Gastrocnemius medialis (tissue), 4 donors: ENCODE results near the gene C17orf114. TPM values are rescaled to one million over a fixed set of nuclear protein-coding genes. Genes with fewer than 3 reads are reported as not detected.

Source experiments
- total RNA-seq, 4 donors: library from RNA; depleted of rRNA; stranded (reverse); fragments of >200 nt; gene quantifications; one replicate each; pipeline versions ENCODE4 v1.1.0 to v1.2.3, GENCODE V29; 2016

Gene C17orf114

Other genes with a start within 250 kb of the C17orf114 start
- gene MYBBP1A, start 246.9 kb downstream of the C17orf114 start, total RNA-seq, result 10 to 100 TPM; 42.5 to 60.2 (median 48.9) TPM
- gene GGT6, start 241.8 kb downstream of the C17orf114 start, total RNA-seq, result under 1 TPM in 1 of 4 donors, not detected in 3; 0.63 TPM
- 100 to 1,000 TPM; 110 to 588 (median 420) TPM for gene SMTNL2, start 217.8 kb downstream of the C17orf114 start, total RNA-seq
- not detected for gene ALOX15, start 160.7 kb downstream of the C17orf114 start, total RNA-seq
- gene PELP1, start 98.2 kb downstream of the C17orf114 start, total RNA-seq, result 10 to 100 TPM; 31.5 to 46.8 (median 35.6) TPM
- 10 to 100 TPM in 1 of 4 donors, 1 to 10 TPM in 3; 5.5 to 11.8 (median 7.8) TPM for gene ARRB2, start 91.7 kb downstream of the C17orf114 start, total RNA-seq
- 10 to 100 TPM; 29.4 to 58.5 (median 44.8) TPM for gene MED11, start 70.9 kb downstream of the C17orf114 start, total RNA-seq
- not detected for gene ZMYND15, start 62.5 kb downstream of the C17orf114 start, total RNA-seq
- 1 to 10 TPM; 1.2 to 2.1 (median 1.4) TPM for gene CXCL16, start 62.4 kb downstream of the C17orf114 start, total RNA-seq
- under 1 TPM in 1 of 4 donors, not detected in 3; 0.64 TPM for gene TM4SF5, start 30.4 kb downstream of the C17orf114 start, total RNA-seq
- 1 to 10 TPM in 3 of 4 donors, not detected in 1; 1.4 to 7.2 (median 3.8) TPM for gene VMO1, start 16.0 kb downstream of the C17orf114 start, total RNA-seq
- under 1 TPM in 1 of 4 donors, not detected in 3; 0.53 TPM for gene GLTPD2, start 13.4 kb downstream of the C17orf114 start, total RNA-seq
- gene PSMB6, start 6.2 kb downstream of the C17orf114 start, total RNA-seq, result 100 to 1,000 TPM; 365 to 662 (median 479) TPM
- 1 to 10 TPM; 2.8 to 5.8 (median 4.2) TPM for gene PLD2, start 4.8 kb upstream of the C17orf114 start, total RNA-seq
- gene MINK1, start 31.0 kb upstream of the C17orf114 start, total RNA-seq, result 10 to 100 TPM; 11.7 to 20.2 (median 15.3) TPM
- gene C17orf107, start 97.2 kb upstream of the C17orf114 start, total RNA-seq, result under 1 TPM in 2 of 4 donors, not detected in 2; 0.10 to 0.33 TPM
- 1 to 10 TPM in 1 of 4 donors, under 1 TPM in 2, not detected in 1; 0.33 to 1.9 (median 0.52) TPM for gene CHRNE, start 100.8 kb upstream of the C17orf114 start, total RNA-seq
- gene GP1BA, start 129.9 kb upstream of the C17orf114 start, total RNA-seq, result not detected
- 100 to 1,000 TPM in 2 of 4 donors, 10 to 100 TPM in 2; 52.6 to 106 (median 81.7) TPM for gene SLC25A11, start 137.7 kb upstream of the C17orf114 start, total RNA-seq
- gene RNF167, start 137.9 kb upstream of the C17orf114 start, total RNA-seq, result 10 to 100 TPM; 51.2 to 99.5 (median 75.2) TPM
- gene PFN1, start 146.2 kb upstream of the C17orf114 start, total RNA-seq, result 100 to 1,000 TPM; 304 to 750 (median 599) TPM
- 1,000 to 10,000 TPM; 1,434 to 5,473 (median 3,204) TPM for gene ENO3, start 148.8 kb upstream of the C17orf114 start, total RNA-seq
- 100 to 1,000 TPM in 1 of 4 donors, 10 to 100 TPM in 3; 78.6 to 114 (median 91.0) TPM for gene SPAG7, start 165.5 kb upstream of the C17orf114 start, total RNA-seq
- 10 to 100 TPM; 19.1 to 46.4 (median 36.4) TPM for gene CAMTA2, start 185.3 kb upstream of the C17orf114 start, total RNA-seq
- 1 to 10 TPM; 1.9 to 5.7 (median 4.3) TPM for gene INCA1, start 195.2 kb upstream of the C17orf114 start, total RNA-seq
- 100 to 1,000 TPM; 327 to 543 (median 393) TPM for gene KIF1C, start 195.6 kb upstream of the C17orf114 start, total RNA-seq
- gene SLC52A1, start 233.1 kb upstream of the C17orf114 start, total RNA-seq, result not detected